K562 (cell line): ENCODE data around the gene NAA10. TPM values are rescaled to one million over a fixed set of nuclear protein-coding genes. Genes with fewer than 3 reads are reported as not detected.

Experiments used
- HOXB6 ChIP-seq: fragments of 250-450 bp; sonication (Bioruptor Pico); IDR thresholded peaks from 2 replicates; pipeline ENCODE4 v1.5.1; 2022; ENCODE audit warnings: mild to moderate bottlenecking, borderline replicate concordance
- NFRKB ChIP-seq: fragments of 450-650 bp; IDR thresholded peaks from 2 replicates; pipeline ENCODE4 v1.6.1; 2016; ENCODE audit warnings: low read depth
- SMAD4 ChIP-seq: fragments of 250-450 bp; sonication (Bioruptor Pico); conservative IDR thresholded peaks from 2 replicates; pipeline ENCODE4 v1.8.0; 2021; ENCODE audit warnings: inconsistent platforms, mild to moderate bottlenecking, moderate library complexity
- TCF7L2 ChIP-seq: fragments of 150-350 bp; IDR thresholded peaks from 2 replicates; pipeline ENCODE4 v1.6.1; 2016; ENCODE audit warnings: low read depth, mild to moderate bottlenecking, low read length, moderate library complexity
- ZBTB7A ChIP-seq: IDR thresholded peaks from 2 replicates; pipeline ENCODE4 v1.6.1; 2011; ENCODE audit warnings: low read depth, mild to moderate bottlenecking, low read length, moderate library complexity, borderline replicate concordance; ENCODE audit not compliant: control insufficient read depth
- polyA plus RNA-seq, 8 experiments: library from polyadenylated mRNA; depleted of rRNA in 4 of 8; stranded (reverse) in 5 of 8; unstranded in 3 of 8; fragments of >200 nt; fragmentation: Nextera tagmentation in 2 of 8; fragmentation: Illumina TruSeq in 1 of 8; extraction: Ambion mirVana in 2 of 8; extraction: Trizol in 1 of 8; gene quantifications; 2 replicates each; pipeline versions ENCODE4 v1.2.1 to v1.2.3, GENCODE V29; 2011 to 2014; ENCODE audit warnings: inconsistent platforms in 1 of 8, missing spikeins in 1 of 8
- total RNA-seq, 7 experiments: library from RNA; depleted of rRNA in 6 of 7; stranded (reverse); fragments of >200 nt in 6 of 7; fragmentation: Illumina TruSeq in 2 of 7; extraction: Trizol in 2 of 7; gene quantifications; 2 replicates each; pipeline versions ENCODE4 v1.2.1 to v1.2.3, GENCODE V29; 2011 to 2021; ENCODE audit warnings: low replicate concordance in 1 of 7
- TF ChIP-seq, protein P1 (sequence below): fragments of 250-450 bp; sonication (Bioruptor Pico); IDR thresholded peaks from 2 replicates; pipeline ENCODE4 v1.9.0; 2021; ENCODE audit warnings: mild to moderate bottlenecking, inconsistent platforms
- TF ChIP-seq, protein P2 (sequence below): fragments of 250-450 bp; sonication (Bioruptor Pico); IDR thresholded peaks from 2 replicates; pipeline ENCODE4 v1.8.0; 2022; ENCODE audit warnings: inconsistent platforms
- TF ChIP-seq, protein P3 (sequence below), 2 experiments: fragments of 450-650 bp in 1 of 2; sonication (generic) in 1 of 2; formaldehyde crosslinking; conservative IDR thresholded peaks; 2 replicates each; pipeline versions ENCODE4 v1.4.0 to v1.8.1; 2020 to 2022; ENCODE audit warnings: mild to moderate bottlenecking in 1 of 2, missing genetic modification reagents in 1 of 2
- TF ChIP-seq, protein P4 (sequence below), 2 experiments: fragments of 450-650 bp; formaldehyde crosslinking in 1 of 2; IDR thresholded peaks; 2 replicates each; pipeline versions ENCODE4 v1.4.0 to v1.6.1; 2014 to 2020; ENCODE audit warnings: mild to moderate bottlenecking in 2 of 2, borderline replicate concordance in 1 of 2, low read depth in 1 of 2

The NAA10 gene
- total and polyA plus RNA-seq, 9 of the 15 experiments (the other 6 are each of a cell fraction or from before 2014, with no cell fraction given): 11.1 to 250 (median 134) TPM

DNA sequence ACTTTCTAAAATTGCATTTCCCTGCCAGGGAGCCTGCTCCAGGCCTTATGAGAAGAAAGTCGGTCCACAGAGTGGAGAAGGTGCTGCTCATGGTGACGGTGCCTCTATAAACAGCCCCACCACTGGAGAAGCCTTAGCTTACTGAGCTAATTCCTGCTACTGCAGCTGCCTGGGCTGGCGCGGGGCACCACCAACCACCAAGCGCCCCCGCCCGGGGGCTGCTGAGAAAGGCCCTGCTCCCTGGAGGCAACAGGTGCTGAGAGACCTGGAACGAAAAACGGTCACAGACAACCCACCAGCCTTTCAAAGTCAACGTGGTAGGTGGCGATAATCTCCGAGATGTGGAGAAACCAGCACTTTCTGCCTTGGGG is 33.9 kb upstream of the NAA10 start (continued):
- TF ChIP-seq, protein P1, sequence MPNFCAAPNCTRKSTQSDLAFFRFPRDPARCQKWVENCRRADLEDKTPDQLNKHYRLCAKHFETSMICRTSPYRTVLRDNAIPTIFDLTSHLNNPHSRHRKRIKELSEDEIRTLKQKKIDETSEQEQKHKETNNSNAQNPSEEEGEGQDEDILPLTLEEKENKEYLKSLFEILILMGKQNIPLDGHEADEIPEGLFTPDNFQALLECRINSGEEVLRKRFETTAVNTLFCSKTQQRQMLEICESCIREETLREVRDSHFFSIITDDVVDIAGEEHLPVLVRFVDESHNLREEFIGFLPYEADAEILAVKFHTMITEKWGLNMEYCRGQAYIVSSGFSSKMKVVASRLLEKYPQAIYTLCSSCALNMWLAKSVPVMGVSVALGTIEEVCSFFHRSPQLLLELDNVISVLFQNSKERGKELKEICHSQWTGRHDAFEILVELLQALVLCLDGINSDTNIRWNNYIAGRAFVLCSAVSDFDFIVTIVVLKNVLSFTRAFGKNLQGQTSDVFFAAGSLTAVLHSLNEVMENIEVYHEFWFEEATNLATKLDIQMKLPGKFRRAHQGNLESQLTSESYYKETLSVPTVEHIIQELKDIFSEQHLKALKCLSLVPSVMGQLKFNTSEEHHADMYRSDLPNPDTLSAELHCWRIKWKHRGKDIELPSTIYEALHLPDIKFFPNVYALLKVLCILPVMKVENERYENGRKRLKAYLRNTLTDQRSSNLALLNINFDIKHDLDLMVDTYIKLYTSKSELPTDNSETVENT (CRISPR knock-in tag): no peak
- TF ChIP-seq, protein P2, sequence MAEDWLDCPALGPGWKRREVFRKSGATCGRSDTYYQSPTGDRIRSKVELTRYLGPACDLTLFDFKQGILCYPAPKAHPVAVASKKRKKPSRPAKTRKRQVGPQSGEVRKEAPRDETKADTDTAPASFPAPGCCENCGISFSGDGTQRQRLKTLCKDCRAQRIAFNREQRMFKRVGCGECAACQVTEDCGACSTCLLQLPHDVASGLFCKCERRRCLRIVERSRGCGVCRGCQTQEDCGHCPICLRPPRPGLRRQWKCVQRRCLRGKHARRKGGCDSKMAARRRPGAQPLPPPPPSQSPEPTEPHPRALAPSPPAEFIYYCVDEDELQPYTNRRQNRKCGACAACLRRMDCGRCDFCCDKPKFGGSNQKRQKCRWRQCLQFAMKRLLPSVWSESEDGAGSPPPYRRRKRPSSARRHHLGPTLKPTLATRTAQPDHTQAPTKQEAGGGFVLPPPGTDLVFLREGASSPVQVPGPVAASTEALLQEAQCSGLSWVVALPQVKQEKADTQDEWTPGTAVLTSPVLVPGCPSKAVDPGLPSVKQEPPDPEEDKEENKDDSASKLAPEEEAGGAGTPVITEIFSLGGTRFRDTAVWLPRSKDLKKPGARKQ (CRISPR knock-in tag): no peak
- TF ChIP-seq ZBTB7A: peak; percentile 62; the same call in 1 of the 2 replicates
- TF ChIP-seq, protein P3, sequence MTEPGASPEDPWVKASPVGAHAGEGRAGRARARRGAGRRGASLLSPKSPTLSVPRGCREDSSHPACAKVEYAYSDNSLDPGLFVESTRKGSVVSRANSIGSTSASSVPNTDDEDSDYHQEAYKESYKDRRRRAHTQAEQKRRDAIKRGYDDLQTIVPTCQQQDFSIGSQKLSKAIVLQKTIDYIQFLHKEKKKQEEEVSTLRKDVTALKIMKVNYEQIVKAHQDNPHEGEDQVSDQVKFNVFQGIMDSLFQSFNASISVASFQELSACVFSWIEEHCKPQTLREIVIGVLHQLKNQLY (CRISPR knock-in tag; conservative IDR thresholded peaks at IDR 0.05): no peak
- no peak for TF ChIP-seq HOXB6
- no peak for TF ChIP-seq TCF7L2
- TF ChIP-seq SMAD4 (CRISPR knock-in tag): peak; percentile 54
- no peak for TF ChIP-seq NFRKB
- TF ChIP-seq, protein P4, sequence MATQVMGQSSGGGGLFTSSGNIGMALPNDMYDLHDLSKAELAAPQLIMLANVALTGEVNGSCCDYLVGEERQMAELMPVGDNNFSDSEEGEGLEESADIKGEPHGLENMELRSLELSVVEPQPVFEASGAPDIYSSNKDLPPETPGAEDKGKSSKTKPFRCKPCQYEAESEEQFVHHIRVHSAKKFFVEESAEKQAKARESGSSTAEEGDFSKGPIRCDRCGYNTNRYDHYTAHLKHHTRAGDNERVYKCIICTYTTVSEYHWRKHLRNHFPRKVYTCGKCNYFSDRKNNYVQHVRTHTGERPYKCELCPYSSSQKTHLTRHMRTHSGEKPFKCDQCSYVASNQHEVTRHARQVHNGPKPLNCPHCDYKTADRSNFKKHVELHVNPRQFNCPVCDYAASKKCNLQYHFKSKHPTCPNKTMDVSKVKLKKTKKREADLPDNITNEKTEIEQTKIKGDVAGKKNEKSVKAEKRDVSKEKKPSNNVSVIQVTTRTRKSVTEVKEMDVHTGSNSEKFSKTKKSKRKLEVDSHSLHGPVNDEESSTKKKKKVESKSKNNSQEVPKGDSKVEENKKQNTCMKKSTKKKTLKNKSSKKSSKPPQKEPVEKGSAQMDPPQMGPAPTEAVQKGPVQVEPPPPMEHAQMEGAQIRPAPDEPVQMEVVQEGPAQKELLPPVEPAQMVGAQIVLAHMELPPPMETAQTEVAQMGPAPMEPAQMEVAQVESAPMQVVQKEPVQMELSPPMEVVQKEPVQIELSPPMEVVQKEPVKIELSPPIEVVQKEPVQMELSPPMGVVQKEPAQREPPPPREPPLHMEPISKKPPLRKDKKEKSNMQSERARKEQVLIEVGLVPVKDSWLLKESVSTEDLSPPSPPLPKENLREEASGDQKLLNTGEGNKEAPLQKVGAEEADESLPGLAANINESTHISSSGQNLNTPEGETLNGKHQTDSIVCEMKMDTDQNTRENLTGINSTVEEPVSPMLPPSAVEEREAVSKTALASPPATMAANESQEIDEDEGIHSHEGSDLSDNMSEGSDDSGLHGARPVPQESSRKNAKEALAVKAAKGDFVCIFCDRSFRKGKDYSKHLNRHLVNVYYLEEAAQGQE (IDR thresholded peaks at IDR 0.05; ENCODE audit: borderline replicate concordance): 0 out of 2 replicates have a peak, but pooled peaks have one; percentile 6
- TF ChIP-seq, protein P4 (CRISPR knock-in tag; IDR thresholded peaks at IDR 0.05; ENCODE audit: low read depth): no peak
